ENCODE data around the gene ZBED4. TPM values are rescaled to one million over a fixed set of nuclear protein-coding genes. Genes with fewer than 3 reads are reported as not detected.
A peak's percentile ranks its signal among the peaks of the same experiment; 100 is the strongest.

Gene ZBED4
- total and polyA plus RNA-seq, 4 donors: 2.1 to 10.3 (median 4.8) TPM

- TF ChIP-seq YY1 (IDR thresholded peaks at IDR 0.05): no peak
- TF ChIP-seq FOXA2 (IDR thresholded peaks at IDR 0.05): no peak
- TF ChIP-seq TAF1 (conservative IDR thresholded peaks at IDR 0.05): no peak
- TF ChIP-seq SP1 (IDR thresholded peaks at IDR 0.05): no peak
- no peak for TF ChIP-seq EGR1 (IDR thresholded peaks at IDR 0.05; ENCODE audit: low read depth in 2 of 2)
- no peak for TF ChIP-seq ZBTB33 (IDR thresholded peaks at IDR 0.05)
- no peak for TF ChIP-seq GABPA (IDR thresholded peaks at IDR 0.05 in 1 of 2, conservative IDR thresholded peaks at IDR 0.05 in 1 of 2)
- TF ChIP-seq JUND (IDR thresholded peaks at IDR 0.05): no peak
- TF ChIP-seq REST (IDR thresholded peaks at IDR 0.05): no peak
- TF ChIP-seq FOXA1 (IDR thresholded peaks at IDR 0.05): no peak
- peak within 1 kb of the TSS; percentile 66 to 71 for H3K27ac ChIP-seq (ENCODE audit: low read depth in 1 of 2, low read length in 2 of 2)
- peak within 1 kb of the TSS; percentile 79 to 97 (median 79) for H3K4me3 ChIP-seq (ENCODE audit: low read depth in 1 of 3, low read length in 3 of 3)
- DNase-seq (ENCODE audit: low spot score): peak; percentile 61
- no peaks in the 10 kb centered on the region for H3K27me3 ChIP-seq (ENCODE audit: control insufficient read depth in 4 of 4, insufficient read depth in 4 of 4, low read length in 3 of 4)
- 22% methylated on average over 54 of the region's 54 CpGs for WGBS
- H3K9me3 ChIP-seq (ENCODE audit: control insufficient read depth in 4 of 4, low read length in 3 of 4): peaks cover 0 to 7% (median 3%) of the 10 kb centered on the region in 4 donors
- H3K4me1 ChIP-seq (ENCODE audit: control insufficient read depth in 4 of 4, insufficient read depth in 4 of 4, low read length in 3 of 4): peaks cover 14 to 26% (median 20%) of the 10 kb centered on the region in 4 donors
- peak within 1 kb of the TSS in 1 of 2 donors; percentile 68 for H3K9ac ChIP-seq (ENCODE audit: low read depth in 1 of 2, low read length in 2 of 2)
- H3K36me3 ChIP-seq (ENCODE audit: control insufficient read depth in 4 of 4, insufficient read depth in 3 of 4, low read depth in 1 of 4, low read length in 3 of 4): peaks cover 4 to 9% (median 7%) of the 10 kb centered on the region in 4 donors
Observed at GRCh38 chr22:49827853-49828598, 25.6 kb upstream of the ZBED4 start, which contains the start of gene BRD1. BRD1 (minus strand) TSS chr22:49827873; CDS start chr22:49824317, 3,556 bp downstream.

GRCh38 chr22:49828599-49828965 is 25.1 kb upstream of the ZBED4 start:
- H3K27me3 ChIP-seq (ENCODE audit: control insufficient read depth in 4 of 4, insufficient read depth in 4 of 4, low read length in 3 of 4): no peaks in the 10 kb centered on the region
- DNase-seq (ENCODE audit: low spot score): no peak
- WGBS: 95% methylated on average over 14 of the region's 14 CpGs
- H3K9me3 ChIP-seq (ENCODE audit: control insufficient read depth in 4 of 4, low read length in 3 of 4): peaks cover 0 to 7% (median 3%) of the 10 kb centered on the region in 4 donors
- H3K9ac ChIP-seq (ENCODE audit: low read depth in 1 of 2, low read length in 2 of 2): no peak overlapping the region
- H3K4me1 ChIP-seq (ENCODE audit: control insufficient read depth in 4 of 4, insufficient read depth in 4 of 4, low read length in 3 of 4): peaks cover 10 to 26% (median 20%) of the 10 kb centered on the region in 4 donors
- peaks cover 0 to 4% (median 2%) of the 10 kb centered on the region in 4 donors for H3K36me3 ChIP-seq (ENCODE audit: control insufficient read depth in 4 of 4, insufficient read depth in 3 of 4, low read depth in 1 of 4, low read length in 3 of 4)
- TF ChIP-seq, protein P1, sequence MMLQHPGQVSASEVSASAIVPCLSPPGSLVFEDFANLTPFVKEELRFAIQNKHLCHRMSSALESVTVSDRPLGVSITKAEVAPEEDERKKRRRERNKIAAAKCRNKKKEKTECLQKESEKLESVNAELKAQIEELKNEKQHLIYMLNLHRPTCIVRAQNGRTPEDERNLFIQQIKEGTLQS (IDR thresholded peaks at IDR 0.05): no peak
- TF ChIP-seq ZBTB33 (IDR thresholded peaks at IDR 0.05): no peak
- no peak for TF ChIP-seq REST (IDR thresholded peaks at IDR 0.05)
- no peak for TF ChIP-seq RXRA (IDR thresholded peaks at IDR 0.05)
- TF ChIP-seq RAD21 (IDR thresholded peaks at IDR 0.05): no peak
- TF ChIP-seq EGR1 (IDR thresholded peaks at IDR 0.05; ENCODE audit: low read depth in 2 of 2): no peak
- TF ChIP-seq TAF1 (conservative IDR thresholded peaks at IDR 0.05): no peak
- TF ChIP-seq, protein P2, sequence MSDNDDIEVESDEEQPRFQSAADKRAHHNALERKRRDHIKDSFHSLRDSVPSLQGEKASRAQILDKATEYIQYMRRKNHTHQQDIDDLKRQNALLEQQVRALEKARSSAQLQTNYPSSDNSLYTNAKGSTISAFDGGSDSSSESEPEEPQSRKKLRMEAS (IDR thresholded peaks at IDR 0.05): no peak
- TF ChIP-seq HNF4A (conservative IDR thresholded peaks at IDR 0.05): no peak
- no peak for TF ChIP-seq SP1 (IDR thresholded peaks at IDR 0.05)
- no peak for TF ChIP-seq YY1 (IDR thresholded peaks at IDR 0.05)
- no peak for TF ChIP-seq JUND (IDR thresholded peaks at IDR 0.05)
- TF ChIP-seq NR2F2 (IDR thresholded peaks at IDR 0.05): no peak
- TF ChIP-seq FOXA2 (IDR thresholded peaks at IDR 0.05): no peak
- TF ChIP-seq FOXA1 (IDR thresholded peaks at IDR 0.05): no peak
- no peak overlapping the region for H3K4me3 ChIP-seq (ENCODE audit: low read depth in 1 of 3, low read length in 3 of 3)
- H3K27ac ChIP-seq (ENCODE audit: low read depth in 1 of 2, low read length in 2 of 2): no peak overlapping the region
